HFF-Myc (cell line): Measurements from ENCODE around the gene MRS2.

Experiments used
- DNase-seq: peaks from one replicate; pipeline ENCODE4 v3.0.0-alpha.2; 2011; ENCODE audit warnings: low read depth; ENCODE audit errors: extremely low read depth
- H3K4me3 ChIP-seq: replicated peaks from 2 replicates; pipeline ENCODE4 v1.5.1; 2011; ENCODE audit warnings: low read depth, mild to moderate bottlenecking, control low read depth, low read length
- TF ChIP-seq, protein P1 (sequence below): IDR thresholded peaks from 2 replicates; pipeline ENCODE4 v1.5.1; 2012; ENCODE audit warnings: mild to moderate bottlenecking, low read depth, low read length, control low read depth; ENCODE audit errors: missing control alignments

MRS2 gene, protein sequence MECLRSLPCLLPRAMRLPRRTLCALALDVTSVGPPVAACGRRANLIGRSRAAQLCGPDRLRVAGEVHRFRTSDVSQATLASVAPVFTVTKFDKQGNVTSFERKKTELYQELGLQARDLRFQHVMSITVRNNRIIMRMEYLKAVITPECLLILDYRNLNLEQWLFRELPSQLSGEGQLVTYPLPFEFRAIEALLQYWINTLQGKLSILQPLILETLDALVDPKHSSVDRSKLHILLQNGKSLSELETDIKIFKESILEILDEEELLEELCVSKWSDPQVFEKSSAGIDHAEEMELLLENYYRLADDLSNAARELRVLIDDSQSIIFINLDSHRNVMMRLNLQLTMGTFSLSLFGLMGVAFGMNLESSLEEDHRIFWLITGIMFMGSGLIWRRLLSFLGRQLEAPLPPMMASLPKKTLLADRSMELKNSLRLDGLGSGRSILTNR

DNA sequence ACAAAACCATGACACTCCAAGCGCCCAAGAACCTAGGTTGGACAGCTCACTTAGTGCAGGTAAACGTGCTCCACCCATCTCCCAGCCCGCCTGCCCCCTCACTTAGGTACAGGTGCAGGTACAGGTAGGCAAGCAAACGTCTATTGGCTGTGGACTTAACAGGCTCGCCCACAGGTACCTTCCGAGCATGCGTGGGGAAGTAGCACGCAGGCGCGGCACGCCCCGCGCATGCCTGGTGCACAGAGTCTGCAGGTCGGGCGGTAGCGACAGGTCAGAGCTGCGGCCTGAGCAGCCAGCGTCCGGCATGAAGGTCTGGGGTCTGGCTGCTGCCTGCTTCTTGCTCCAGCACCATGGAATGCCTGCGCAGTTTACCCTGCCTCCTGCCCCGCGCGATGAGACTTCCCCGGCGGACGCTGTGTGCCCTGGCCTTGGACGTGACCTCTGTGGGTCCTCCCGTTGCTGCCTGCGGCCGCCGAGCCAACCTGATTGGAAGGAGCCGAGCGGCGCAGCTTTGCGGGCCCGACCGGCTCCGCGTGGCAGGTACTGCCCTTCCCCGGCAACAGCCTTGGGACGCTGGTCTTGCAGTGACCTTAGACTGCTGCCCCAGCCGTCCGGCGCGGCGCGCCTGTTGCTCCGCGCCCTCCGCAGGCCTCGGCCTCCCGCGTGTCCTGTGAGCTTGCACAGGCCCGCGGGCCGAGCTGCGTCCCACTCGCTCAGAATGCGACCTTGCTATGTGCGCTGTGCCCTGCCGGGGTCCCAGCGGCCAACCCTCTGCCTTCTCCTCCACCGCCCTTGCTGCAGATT is at the start of gene MRS2:
MRS2 (plus strand) TSS at position 240 of the 804 bp plus-strand sequence; CDS start at position 351, 111 bp downstream.
- no peak for DNase-seq
- H3K4me3 ChIP-seq = peak within 1 kb of the TSS; percentile 94
- TF ChIP-seq, protein P1, sequence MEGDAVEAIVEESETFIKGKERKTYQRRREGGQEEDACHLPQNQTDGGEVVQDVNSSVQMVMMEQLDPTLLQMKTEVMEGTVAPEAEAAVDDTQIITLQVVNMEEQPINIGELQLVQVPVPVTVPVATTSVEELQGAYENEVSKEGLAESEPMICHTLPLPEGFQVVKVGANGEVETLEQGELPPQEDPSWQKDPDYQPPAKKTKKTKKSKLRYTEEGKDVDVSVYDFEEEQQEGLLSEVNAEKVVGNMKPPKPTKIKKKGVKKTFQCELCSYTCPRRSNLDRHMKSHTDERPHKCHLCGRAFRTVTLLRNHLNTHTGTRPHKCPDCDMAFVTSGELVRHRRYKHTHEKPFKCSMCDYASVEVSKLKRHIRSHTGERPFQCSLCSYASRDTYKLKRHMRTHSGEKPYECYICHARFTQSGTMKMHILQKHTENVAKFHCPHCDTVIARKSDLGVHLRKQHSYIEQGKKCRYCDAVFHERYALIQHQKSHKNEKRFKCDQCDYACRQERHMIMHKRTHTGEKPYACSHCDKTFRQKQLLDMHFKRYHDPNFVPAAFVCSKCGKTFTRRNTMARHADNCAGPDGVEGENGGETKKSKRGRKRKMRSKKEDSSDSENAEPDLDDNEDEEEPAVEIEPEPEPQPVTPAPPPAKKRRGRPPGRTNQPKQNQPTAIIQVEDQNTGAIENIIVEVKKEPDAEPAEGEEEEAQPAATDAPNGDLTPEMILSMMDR = no peak

DNA sequence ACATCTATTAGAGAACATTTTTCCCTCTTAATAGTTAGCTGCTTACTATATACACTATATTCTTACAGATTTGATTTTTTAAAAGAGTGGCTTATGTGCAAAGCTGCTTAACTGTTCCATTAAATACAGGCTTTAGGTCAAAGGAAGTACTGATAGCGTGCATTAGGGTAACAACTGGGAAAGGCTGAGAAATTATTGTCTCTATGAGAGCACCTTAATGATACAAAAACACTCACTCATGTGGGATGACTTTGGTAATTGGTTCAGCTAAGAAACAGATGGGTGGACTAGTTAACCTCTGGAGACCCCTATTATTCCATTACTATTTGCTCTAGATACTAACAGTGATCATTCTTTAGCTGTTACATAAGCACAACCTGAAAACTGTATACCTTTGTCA is 48.9 kb upstream of the MRS2 start:
- no peak overlapping the region for H3K4me3 ChIP-seq
- DNase-seq = no peak
- TF ChIP-seq, protein P1 = no peak

DNA sequence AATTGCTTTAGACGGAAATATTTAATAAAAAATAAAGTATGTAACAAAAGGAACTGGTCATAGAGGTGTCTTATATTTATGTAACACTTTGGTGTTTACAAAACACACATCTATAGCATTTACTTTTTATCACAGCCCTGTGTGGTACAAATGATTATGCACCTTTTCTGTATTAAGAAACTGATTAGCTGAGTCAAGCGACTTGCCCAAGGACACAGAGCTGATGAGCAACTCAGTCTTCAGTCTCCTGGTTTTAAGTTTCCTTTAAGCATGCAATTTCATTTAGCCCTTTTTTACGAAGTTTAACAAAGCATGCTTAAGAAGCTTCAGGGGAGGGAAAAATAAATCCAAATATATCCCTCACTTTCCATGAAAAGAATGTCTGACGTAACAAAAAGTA is 47.3 kb upstream of the MRS2 start:
- no peak for DNase-seq
- H3K4me3 ChIP-seq = no peak overlapping the region
- TF ChIP-seq, protein P1 = no peak

DNA sequence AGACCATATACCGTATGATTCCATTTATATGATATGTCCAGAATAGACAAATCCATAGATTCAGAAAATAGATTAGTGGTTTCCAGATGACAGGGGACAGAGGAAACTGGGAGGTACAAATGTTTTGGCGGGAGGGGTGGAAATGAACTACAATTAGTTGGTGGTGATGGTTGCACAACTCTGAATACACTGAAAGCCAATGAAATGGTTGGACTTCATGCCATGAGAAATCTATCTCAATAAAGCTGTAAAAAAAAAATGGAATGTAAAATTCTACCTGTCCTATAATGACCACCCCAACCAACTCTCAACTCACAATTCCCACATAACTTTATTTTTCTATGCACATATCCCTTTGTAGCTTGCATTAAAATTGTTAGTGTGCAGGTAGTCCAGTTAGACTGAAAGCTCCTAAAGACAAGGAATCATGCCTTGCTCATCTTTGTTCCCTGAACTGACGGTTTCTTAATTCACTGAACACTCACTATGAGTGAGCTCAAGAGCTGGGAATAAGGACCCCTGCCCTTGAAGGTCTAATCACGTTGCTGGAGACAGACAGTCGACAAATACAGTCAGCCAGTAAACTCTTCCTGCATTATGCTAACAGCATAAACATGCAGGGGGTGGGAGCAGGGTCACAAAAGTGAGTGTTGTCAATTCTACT is 46.3 kb upstream of the MRS2 start:
- TF ChIP-seq, protein P1 = no peak
- no peak for DNase-seq
- no peak overlapping the region for H3K4me3 ChIP-seq

DNA sequence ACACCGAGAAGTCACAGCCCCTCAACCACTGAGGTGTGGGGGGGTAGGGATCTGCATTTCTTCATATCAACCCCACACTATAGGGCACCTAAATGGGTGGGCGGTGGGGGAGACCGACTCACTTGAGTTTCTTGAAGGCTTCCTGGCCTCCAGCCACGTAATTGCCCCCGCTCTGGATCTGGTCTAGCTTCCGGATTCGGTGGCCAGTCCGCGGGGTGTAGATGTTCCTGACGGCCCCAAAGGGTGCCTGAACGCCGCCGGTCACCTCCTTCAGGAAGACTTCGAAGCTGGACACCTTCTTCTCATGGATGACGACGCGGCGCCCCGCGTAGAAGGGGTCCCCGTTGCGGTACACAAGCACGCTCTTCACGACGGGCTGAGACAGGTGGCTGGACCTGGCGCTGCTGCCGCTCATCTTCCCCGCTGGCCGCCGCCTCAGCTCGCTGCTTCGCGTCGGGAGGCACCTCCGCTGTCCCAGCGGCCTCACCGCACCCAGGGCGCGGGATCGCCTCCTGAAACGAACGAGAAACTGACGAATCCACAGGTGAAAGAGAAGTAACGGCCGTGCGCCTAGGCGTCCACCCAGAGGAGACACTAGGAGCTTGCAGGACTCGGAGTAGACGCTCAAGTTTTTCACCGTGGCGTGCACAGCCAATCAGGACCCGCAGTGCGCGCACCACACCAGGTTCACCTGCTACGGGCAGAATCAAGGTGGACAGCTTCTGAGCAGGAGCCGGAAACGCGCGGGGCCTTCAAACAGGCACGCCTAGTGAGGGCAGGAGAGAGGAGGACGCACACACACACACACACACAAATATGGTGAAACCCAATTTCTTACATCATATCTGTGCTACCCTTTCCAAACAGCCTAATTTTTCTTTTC is 45.2 kb upstream of the MRS2 start, which contains the start of gene DCDC2:
DCDC2 (minus strand) TSS at position 724 of the 883 bp plus-strand sequence; CDS start at position 415, 309 bp downstream.
- no peak within 1 kb of the TSS for H3K4me3 ChIP-seq
- no peak for DNase-seq
- TF ChIP-seq, protein P1 = no peak
